Mesendoderm (in vitro differentiated cells): ENCODE results near the gene TPRG1L.

Experiments used
- DNase-seq: peaks from one replicate; pipeline ENCODE4 v3.0.0; 2013
- H2AK5ac ChIP-seq: 2 replicates; pipeline ENCODE4 v1.6.1; 2013; ENCODE audit warnings: low read length, inconsistent platforms
- H2BK120ac ChIP-seq: 2 replicates; pipeline ENCODE4 v1.6.1; 2013; ENCODE audit warnings: low read depth, mild to moderate bottlenecking, low read length, moderate library complexity, mixed read lengths
- H2BK15ac ChIP-seq: replicated peaks from 2 replicates; pipeline ENCODE4 v1.6.1; 2013; ENCODE audit warnings: low read depth, mild to moderate bottlenecking, moderate library complexity
- H2BK5ac ChIP-seq: 2 replicates; pipeline ENCODE4 v1.6.1; 2013; ENCODE audit warnings: low read length, inconsistent platforms
- H3K18ac ChIP-seq: 2 replicates; pipeline ENCODE4 v1.6.1; 2013; ENCODE audit warnings: mild to moderate bottlenecking, low read length, mixed read lengths
- H3K23ac ChIP-seq: one replicate; pipeline ENCODE4 v1.6.1; 2013; ENCODE audit warnings: low read length
- H3K27ac ChIP-seq: 2 replicates; pipeline ENCODE4 v1.5.1; 2013; ENCODE audit warnings: low read depth, mild to moderate bottlenecking, inconsistent platforms, low read length, moderate library complexity
- H3K27me3 ChIP-seq: 2 replicates; pipeline ENCODE4 v1.6.1; 2013; ENCODE audit warnings: low read length, control low read depth, mild to moderate bottlenecking, inconsistent platforms; ENCODE audit not compliant: insufficient read depth, poor library complexity
- H3K36me3 ChIP-seq: 2 replicates; pipeline ENCODE4 v1.6.1; 2013; ENCODE audit warnings: low read length, inconsistent platforms; ENCODE audit not compliant: control insufficient read depth, insufficient read depth
- H3K4ac ChIP-seq: one replicate; pipeline ENCODE4 v1.6.1; 2013; ENCODE audit warnings: low read depth, mild to moderate bottlenecking, low read length, moderate library complexity
- H3K4me1 ChIP-seq: 2 replicates; pipeline ENCODE4 v1.6.1; 2013; ENCODE audit warnings: low read depth, low read length, inconsistent platforms; ENCODE audit not compliant: control insufficient read depth
- H3K4me2 ChIP-seq: 2 replicates; pipeline ENCODE4 v1.6.1; 2013; ENCODE audit warnings: low read length
- H3K4me3 ChIP-seq: 2 replicates; pipeline ENCODE4 v1.5.1; 2013; ENCODE audit warnings: mild to moderate bottlenecking, low read length
- H3K56ac ChIP-seq: one replicate; pipeline ENCODE4 v1.6.1; 2013; ENCODE audit warnings: low read length
- H3K79me1 ChIP-seq: 2 replicates; pipeline ENCODE4 v1.6.1; 2013; ENCODE audit warnings: low read length, inconsistent platforms
- H3K79me2 ChIP-seq: 2 replicates; pipeline ENCODE4 v1.6.1; 2013; ENCODE audit warnings: mild to moderate bottlenecking, low read length; ENCODE audit not compliant: control insufficient read depth, insufficient read depth
- H3K9ac ChIP-seq: 2 replicates; pipeline ENCODE4 v1.6.1; 2013; ENCODE audit warnings: low read length, inconsistent platforms
- H4K5ac ChIP-seq: one replicate; pipeline ENCODE4 v1.6.1; 2013; ENCODE audit warnings: low read length
- H4K8ac ChIP-seq: one replicate; pipeline ENCODE4 v1.6.1; 2013; ENCODE audit warnings: low read depth, mild to moderate bottlenecking, control low read depth, low read length, moderate library complexity
- WGBS: extraction: QIAGEN DNeasy Blood & Tissue Kit; methylation state at CpG from one replicate; pipeline ENCODE4 v1.1.7; 2013; ENCODE audit warnings: low lambda C conversion rate, missing lambda C conversion rate; ENCODE audit not compliant: insufficient coverage; ENCODE audit errors: extremely low coverage; 5-methylcytosine and 5-hydroxymethylcytosine counted together

The TPRG1L gene

GRCh38 chr1:3673381-3674099, 48.7 kb downstream of the TPRG1L start:
- Histone ChIP-seq H3K79me1 (no peaks in the 10 kb centered on the region), H4K8ac (no peak overlapping the region), H2BK5ac (no peak overlapping the region), H2BK120ac (no peak overlapping the region), H3K9ac (no peak overlapping the region), H3K4ac (no peak overlapping the region), H3K4me1 (no peaks in the 10 kb centered on the region), H3K27me3 (no peaks in the 10 kb centered on the region), H3K36me3 (no peaks in the 10 kb centered on the region), H3K79me2 (no peaks in the 10 kb centered on the region), H3K27ac (no peak overlapping the region), H3K4me3 (no peak overlapping the region), H3K18ac (no peak overlapping the region), H3K23ac (no peak overlapping the region), H3K56ac (no peak overlapping the region), H2AK5ac (no peak overlapping the region), H2BK15ac (no peak overlapping the region), H3K4me2 (no peak overlapping the region), H4K5ac (no peak overlapping the region)
- no peak for DNase-seq
- no CpG with 5 or more reads among the region's 25 CpGs for WGBS

GRCh38 chr1:3674100-3675094, 49.6 kb downstream of the TPRG1L start:
- no CpG with 5 or more reads among the region's 30 CpGs for WGBS
- DNase-seq, result peak; percentile 58
- Histone ChIP-seq H2BK120ac (no peak overlapping the region), H3K4ac (no peak overlapping the region), H3K36me3 (no peaks in the 10 kb centered on the region), H3K79me1 (no peaks in the 10 kb centered on the region), H2BK5ac (no peak overlapping the region), H3K18ac (no peak overlapping the region), H3K27me3 (no peaks in the 10 kb centered on the region), H3K4me2 (no peak overlapping the region), H3K4me3 (no peak overlapping the region), H4K8ac (no peak overlapping the region), H3K4me1 (no peaks in the 10 kb centered on the region), H2AK5ac (no peak overlapping the region), H3K79me2 (no peaks in the 10 kb centered on the region), H3K27ac (no peak overlapping the region), H4K5ac (no peak overlapping the region), H2BK15ac (no peak overlapping the region), H3K23ac (no peak overlapping the region), H3K9ac (no peak overlapping the region), H3K56ac (peak overlapping the region; percentile 11)

- H3K4ac ChIP-seq, result no peak overlapping the region
- H3K23ac ChIP-seq, result no peak overlapping the region
- H3K9ac ChIP-seq, result no peak overlapping the region
- no peak overlapping the region for H3K4me3 ChIP-seq
- H3K4me1 ChIP-seq, result no peaks in the 10 kb centered on the region
- H3K56ac ChIP-seq, result no peak overlapping the region
- no peak overlapping the region for H3K18ac ChIP-seq
- no peak overlapping the region for H4K8ac ChIP-seq
- H2BK15ac ChIP-seq, result no peak overlapping the region
- no peak overlapping the region for H3K4me2 ChIP-seq
- no peak overlapping the region for H2BK120ac ChIP-seq
- no peaks in the 10 kb centered on the region for H3K79me2 ChIP-seq
- H2BK5ac ChIP-seq, result no peak overlapping the region
- H4K5ac ChIP-seq, result no peak overlapping the region
- no peaks in the 10 kb centered on the region for H3K27me3 ChIP-seq
- H2AK5ac ChIP-seq, result no peak overlapping the region
- H3K36me3 ChIP-seq, result no peaks in the 10 kb centered on the region
- H3K79me1 ChIP-seq, result no peaks in the 10 kb centered on the region
- no CpG with 5 or more reads among the region's 11 CpGs for WGBS
- no peak overlapping the region for H3K27ac ChIP-seq
- no peak for DNase-seq
Observed at GRCh38 chr1:3675436-3675835, 50.6 kb downstream of the TPRG1L start.

- no peaks in the 10 kb centered on the region for H3K27me3 ChIP-seq
- no peak overlapping the region for H2BK120ac ChIP-seq
- no peak overlapping the region for H2AK5ac ChIP-seq
- no CpG with 5 or more reads among the region's 22 CpGs for WGBS
- no peak overlapping the region for H3K9ac ChIP-seq
- DNase-seq, result no peak
- no peak overlapping the region for H3K18ac ChIP-seq
- H4K8ac ChIP-seq, result no peak overlapping the region
- no peaks in the 10 kb centered on the region for H3K4me1 ChIP-seq
- no peak overlapping the region for H4K5ac ChIP-seq
- H2BK15ac ChIP-seq, result no peak overlapping the region
- H3K79me1 ChIP-seq, result no peaks in the 10 kb centered on the region
- no peak overlapping the region for H3K4me2 ChIP-seq
- H3K23ac ChIP-seq, result no peak overlapping the region
- no peak overlapping the region for H3K4me3 ChIP-seq
- H3K79me2 ChIP-seq, result no peaks in the 10 kb centered on the region
- peak overlapping the region; percentile 25 for H3K56ac ChIP-seq
- no peaks in the 10 kb centered on the region for H3K36me3 ChIP-seq
- no peak overlapping the region for H2BK5ac ChIP-seq
- no peak overlapping the region for H3K27ac ChIP-seq
- no peak overlapping the region for H3K4ac ChIP-seq
Observed at GRCh38 chr1:3676581-3677470, 52.0 kb downstream of the TPRG1L start.

- no peaks in the 10 kb centered on the region for H3K36me3 ChIP-seq
- H2AK5ac ChIP-seq, result no peak overlapping the region
- WGBS, result no CpG with 5 or more reads among the region's 5 CpGs
- H3K18ac ChIP-seq, result no peak overlapping the region
- no peaks in the 10 kb centered on the region for H3K27me3 ChIP-seq
- no peak overlapping the region for H3K4me3 ChIP-seq
- H4K8ac ChIP-seq, result no peak overlapping the region
- no peak overlapping the region for H2BK5ac ChIP-seq
- no peak overlapping the region for H3K9ac ChIP-seq
- H3K56ac ChIP-seq, result no peak overlapping the region
- no peak overlapping the region for H3K4ac ChIP-seq
- no peak overlapping the region for H3K23ac ChIP-seq
- H3K4me2 ChIP-seq, result no peak overlapping the region
- H4K5ac ChIP-seq, result no peak overlapping the region
- H3K4me1 ChIP-seq, result no peaks in the 10 kb centered on the region
- H3K79me2 ChIP-seq, result no peaks in the 10 kb centered on the region
- H3K27ac ChIP-seq, result no peak overlapping the region
- H2BK120ac ChIP-seq, result no peak overlapping the region
- H2BK15ac ChIP-seq, result no peak overlapping the region
- no peak for DNase-seq
- no peaks in the 10 kb centered on the region for H3K79me1 ChIP-seq
Observed at GRCh38 chr1:3677484-3677883, 52.7 kb downstream of the TPRG1L start.
